ENCODE results near the gene DYRK4.
A peak's percentile ranks its signal among the peaks of the same experiment; 100 is the strongest.

The DYRK4 gene

DNA sequence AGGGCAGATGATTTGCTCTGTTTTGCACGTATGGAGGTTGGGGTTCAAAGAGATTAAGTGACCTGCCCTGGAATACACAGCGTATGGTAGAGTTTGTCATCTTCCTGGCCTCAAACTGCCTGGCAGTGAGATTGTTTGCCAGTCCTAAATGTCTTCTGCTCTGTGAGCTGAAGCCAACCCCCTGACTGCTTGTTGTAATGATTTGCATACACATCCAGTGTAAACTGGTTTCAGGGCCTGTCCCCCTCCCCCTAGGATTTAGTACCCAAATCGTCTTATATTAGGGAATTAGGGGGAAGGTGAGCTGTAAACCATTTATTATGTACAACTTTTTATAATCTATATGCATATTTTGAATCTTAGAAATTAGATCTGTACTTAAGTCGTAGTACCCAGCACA, 48.5 kb downstream of the DYRK4 start:
- no peak overlapping the region for H3K4me3 ChIP-seq (ENCODE audit: low read depth, low read length)

GRCh38 chr12:4615667-4616066, 53.7 kb downstream of the DYRK4 start:
- H3K4me3 ChIP-seq (ENCODE audit: low read depth, low read length) = no peak overlapping the region

- no peak overlapping the region for H3K4me3 ChIP-seq (ENCODE audit: low read depth, low read length)
These were observed 59.5 kb downstream of the DYRK4 start for GRCh38 chr12:4621511-4621910.

DNA sequence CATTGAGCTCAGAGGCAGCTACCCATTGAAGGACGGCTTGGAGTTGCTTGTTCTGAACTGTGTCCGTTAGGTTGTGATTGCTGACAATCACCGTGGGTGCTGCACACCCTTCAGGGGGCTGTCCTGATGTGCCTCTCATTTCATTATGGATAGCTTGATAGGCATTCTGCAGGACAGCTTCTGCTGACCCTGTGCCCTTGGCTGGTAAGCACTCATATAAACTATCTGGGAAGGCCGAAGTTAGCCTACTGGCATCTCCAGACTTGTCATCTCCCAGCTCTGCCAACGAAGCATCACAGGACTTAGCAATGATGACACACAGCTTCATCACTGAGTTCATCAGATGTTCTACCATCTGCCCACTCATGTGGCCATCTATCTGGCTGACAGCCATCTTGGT, 64.5 kb downstream of the DYRK4 start:
- H3K4me3 ChIP-seq (ENCODE audit: low read depth, low read length) = no peak overlapping the region

- H3K4me3 ChIP-seq (ENCODE audit: low read depth, low read length) = no peak overlapping the region
These were observed 66.4 kb downstream of the DYRK4 start for GRCh38 chr12:4628406-4628805.

DNA sequence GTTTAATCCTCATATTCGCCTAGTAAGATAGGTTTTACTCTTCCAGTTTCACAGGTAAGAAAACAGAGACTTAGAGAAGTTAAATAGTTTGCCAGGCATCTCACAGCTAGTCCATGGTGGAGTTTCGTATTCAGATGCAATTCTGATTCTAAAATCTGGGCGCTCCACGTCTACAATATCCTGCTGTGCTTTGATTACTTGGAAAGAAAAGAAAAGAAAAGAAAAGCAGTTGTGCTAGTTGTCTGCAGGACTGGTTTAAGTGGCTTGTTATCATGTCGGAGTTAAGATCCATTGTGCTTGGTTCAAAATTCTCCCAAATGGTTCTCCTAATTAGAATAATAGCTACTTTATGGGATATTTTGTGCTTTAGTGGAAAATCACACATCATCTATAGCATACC, 68.3 kb downstream of the DYRK4 start:
- no peak overlapping the region for H3K4me3 ChIP-seq (ENCODE audit: low read depth, low read length)

DNA sequence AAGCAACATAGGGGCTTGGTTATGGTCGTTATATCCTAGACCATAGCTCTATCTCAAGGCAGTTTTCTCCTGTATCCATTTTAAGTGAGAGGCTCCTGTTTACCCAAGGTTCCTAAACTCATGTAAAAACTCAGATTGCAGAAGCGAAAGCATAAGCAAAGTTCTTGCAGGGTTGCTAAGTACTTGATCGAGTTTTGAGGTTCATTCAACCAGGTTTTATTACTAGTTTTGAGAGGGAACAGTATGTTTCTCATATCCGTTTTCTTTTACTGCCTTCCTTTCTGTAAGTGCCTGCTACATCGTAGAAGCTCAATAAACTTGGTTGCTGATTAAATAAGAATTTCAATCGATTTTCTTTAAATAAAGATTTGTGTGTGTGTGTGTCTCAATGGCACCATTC, 81.7 kb downstream of the DYRK4 start:
- H3K4me3 ChIP-seq (ENCODE audit: low read depth, low read length) = no peak overlapping the region

DNA sequence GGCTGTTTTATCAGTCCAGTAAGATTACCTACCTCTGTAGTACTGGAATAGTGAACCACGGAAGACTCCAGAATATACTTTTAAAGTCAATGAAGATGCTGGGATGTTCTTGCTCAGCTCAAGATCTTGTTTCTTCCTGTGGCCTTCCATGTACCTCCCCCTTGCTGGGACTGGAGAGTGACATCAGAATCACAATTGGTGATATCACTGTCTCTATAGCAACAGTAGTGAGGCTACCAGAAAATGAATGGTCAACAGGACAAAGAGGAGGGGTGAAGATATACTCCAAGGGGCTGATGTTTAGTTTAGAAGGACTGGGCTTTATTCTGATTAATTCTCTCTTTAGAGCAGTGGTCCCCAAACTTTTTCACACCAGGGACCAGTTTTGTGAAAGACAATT, 83.0 kb downstream of the DYRK4 start:
- H3K4me3 ChIP-seq (ENCODE audit: low read depth, low read length) = no peak overlapping the region

DNA sequence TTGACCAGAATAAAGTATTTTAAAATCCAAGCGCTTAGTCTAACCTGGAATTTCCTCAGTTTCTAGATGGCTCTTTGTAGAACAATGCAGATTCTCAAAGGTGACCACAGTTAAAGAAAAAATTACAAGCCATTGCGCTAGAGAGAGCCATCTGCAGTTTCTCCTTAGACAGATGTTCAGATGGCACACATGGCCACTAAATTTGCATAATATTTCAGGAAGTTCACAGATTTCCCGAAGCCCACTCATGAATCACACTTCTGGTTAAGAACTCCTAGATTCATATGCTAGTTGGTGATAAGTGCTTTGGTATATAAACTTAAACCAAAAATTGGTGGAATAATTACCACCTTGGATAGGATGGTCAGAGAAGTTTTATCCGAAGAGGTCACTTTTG, 86.1 kb downstream of the DYRK4 start:
- H3K4me3 ChIP-seq (ENCODE audit: low read depth, low read length) = peak overlapping the region; percentile 68

GRCh38 chr12:4648501-4649357, 86.7 kb downstream of the DYRK4 start, which contains the start of the genes AKAP3 and NDUFA9:
Gene AKAP3 (minus strand): TSS chr12:4649051. CDS start chr12:4638196, 10,855 bp downstream.
Gene NDUFA9 (plus strand): TSS chr12:4649114. CDS start chr12:4649127, 13 bp downstream.
- peak within 1 kb of the TSS; percentile 68 for H3K4me3 ChIP-seq (ENCODE audit: low read depth, low read length)

DNA sequence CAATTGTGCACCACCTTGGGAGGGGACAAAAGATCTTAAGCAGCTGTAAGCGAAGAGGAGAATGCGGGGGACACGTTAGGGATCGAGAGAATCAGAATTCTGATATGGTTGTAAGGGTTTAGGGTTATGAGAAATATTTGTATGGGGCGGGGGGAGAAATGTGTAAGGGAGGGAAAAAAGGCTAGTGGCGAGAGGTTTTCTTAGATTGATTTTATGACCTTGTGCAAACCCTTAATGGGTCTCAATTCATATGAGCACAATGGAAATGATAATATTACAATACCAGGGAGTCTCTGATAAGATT, 87.3 kb downstream of the DYRK4 start:
- H3K4me3 ChIP-seq (ENCODE audit: low read depth, low read length) = peak overlapping the region; percentile 68

- no peak overlapping the region for H3K4me3 ChIP-seq (ENCODE audit: low read depth, low read length)
These were observed 91.2 kb downstream of the DYRK4 start for GRCh38 chr12:4653257-4653656.

DNA sequence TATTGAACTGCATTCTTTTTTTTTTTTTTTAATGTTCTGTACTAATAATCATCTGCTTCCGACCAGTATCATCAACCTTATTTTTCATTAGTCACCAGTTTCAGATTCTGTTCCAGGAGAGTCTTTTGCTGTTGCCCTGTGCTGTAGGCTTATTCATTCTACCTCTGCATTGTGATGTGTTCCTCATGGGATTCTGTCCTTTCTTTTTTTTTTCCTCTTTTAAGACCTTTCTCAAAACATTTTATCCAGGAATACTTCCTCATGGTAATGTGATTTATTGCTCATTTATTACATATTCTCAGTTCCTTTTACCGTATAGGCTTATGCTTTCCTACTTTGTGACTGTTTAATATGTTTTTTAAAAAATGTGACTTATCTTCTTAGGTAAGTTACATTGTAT, 91.7 kb downstream of the DYRK4 start:
- H3K4me3 ChIP-seq (ENCODE audit: low read depth, low read length) = no peak overlapping the region
